Measurements from ENCODE around the gene AP5B1.

DNA sequence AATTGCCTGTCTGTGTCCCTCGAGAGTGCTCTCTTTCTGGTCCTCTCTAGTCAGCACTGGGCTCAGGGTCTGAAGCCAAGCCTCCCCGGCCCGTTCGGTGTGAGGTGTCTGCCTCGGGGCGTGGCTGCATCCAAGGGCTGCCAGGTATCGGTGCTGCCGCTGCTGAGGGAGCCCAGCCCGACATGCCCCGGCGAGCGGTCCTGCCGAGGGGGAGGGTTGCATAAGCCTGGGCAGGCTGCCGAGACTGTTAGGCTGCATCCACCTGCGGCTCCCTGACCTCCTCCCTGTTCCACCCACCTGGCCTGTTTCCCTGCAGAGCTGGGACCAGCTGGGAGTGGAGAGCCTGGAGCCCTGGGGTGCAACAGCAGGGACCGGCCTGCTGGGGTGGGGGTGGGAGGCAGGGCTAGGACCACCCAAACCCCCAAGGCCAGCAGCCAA is 12.4 kb upstream of the AP5B1 start:
- TF ChIP-seq CTCF (IDR thresholded peaks at IDR 0.05) = no peak
- no peak for TF ChIP-seq POLR2A (IDR thresholded peaks at IDR 0.05)
